GM23338 (cell line): Measurements from ENCODE around the gene MORC4. TPM values are rescaled to one million over a fixed set of nuclear protein-coding genes. Genes with fewer than 3 reads are reported as not detected.

Experiments
- ATAC-seq: fragments of 200-7000 bp; cut with Tn5 transposase; 3 replicates; pipeline ENCODE4 v1.9.1; 2020
- DNase-seq: peaks from one replicate; pipeline ENCODE4 v3.0.0-alpha.2; 2015; ENCODE audit warnings: low spot score
- H2AFZ ChIP-seq: fragments of 200-600 bp; sonication (generic); 2 replicates; pipeline ENCODE4 v1.8.0; 2016; ENCODE audit warnings: antibody characterized with exemption, mild to moderate bottlenecking, moderate library complexity
- H3F3A ChIP-seq: fragments of 200-600 bp; sonication (generic); replicated peaks from 2 replicates; pipeline ENCODE4 v1.8.0; 2017; ENCODE audit warnings: antibody characterized with exemption, mixed run types, low read depth
- H3K27ac ChIP-seq: fragments of 200-600 bp; sonication (generic); 2 replicates; pipeline ENCODE4 v1.6.1; 2016; ENCODE audit warnings: low read depth
- H3K27me3 ChIP-seq: fragments of 200-600 bp; sonication (generic); 2 replicates; pipeline ENCODE4 v1.8.0; 2016; ENCODE audit warnings: mild to moderate bottlenecking, mixed run types, moderate library complexity; ENCODE audit not compliant: insufficient read depth
- H3K36me3 ChIP-seq: fragments of 200-600 bp; sonication (generic); 2 replicates; pipeline ENCODE4 v1.8.0; 2016; ENCODE audit warnings: mild to moderate bottlenecking; ENCODE audit not compliant: insufficient read depth
- H3K4me1 ChIP-seq: fragments of 200-600 bp; sonication (generic); 2 replicates; pipeline ENCODE4 v1.8.0; 2016; ENCODE audit warnings: mild to moderate bottlenecking, moderate library complexity; ENCODE audit not compliant: insufficient read depth
- H3K4me2 ChIP-seq: fragments of 200-600 bp; sonication (generic); 2 replicates; pipeline ENCODE4 v1.7.1; 2017; ENCODE audit warnings: mixed run types
- H3K4me3 ChIP-seq: fragments of 200-600 bp; sonication (generic); 2 replicates; pipeline ENCODE4 v1.6.1; 2016; ENCODE audit warnings: mixed run types
- H3K79me2 ChIP-seq: fragments of 200-600 bp; sonication (generic); replicated peaks from 2 replicates; pipeline ENCODE4 v1.8.0; 2017; ENCODE audit warnings: mild to moderate bottlenecking; ENCODE audit not compliant: insufficient read depth
- H3K9me2 ChIP-seq: fragments of 200-600 bp; sonication (generic); 2 replicates; pipeline ENCODE4 v1.8.0; 2017; ENCODE audit not compliant: insufficient read depth
- H4K20me1 ChIP-seq: fragments of 200-600 bp; sonication (generic); replicated peaks from 2 replicates; pipeline ENCODE4 v1.8.0; 2017; ENCODE audit warnings: mild to moderate bottlenecking; ENCODE audit not compliant: insufficient read depth
- H3K27ac Mint-ChIP-seq: 2 replicates; pipeline ENCODE4 v1.8.0; 2020; ENCODE audit warnings: inconsistent platforms, mild to moderate bottlenecking, moderate library complexity, mixed read lengths
- H3K27me3 Mint-ChIP-seq: 3 replicates; pipeline ENCODE4 v1.8.0; 2022; ENCODE audit warnings: low read depth, mild to moderate bottlenecking, moderate library complexity, mixed read lengths, inconsistent platforms; ENCODE audit not compliant: insufficient read depth, poor library complexity
- H3K36me3 Mint-ChIP-seq: 3 replicates; pipeline ENCODE4 v1.8.0; 2021; ENCODE audit warnings: low read depth, mild to moderate bottlenecking, inconsistent platforms, moderate library complexity, mixed read lengths
- H3K4me1 Mint-ChIP-seq: 3 replicates; pipeline ENCODE4 v1.8.0; 2020; ENCODE audit warnings: mild to moderate bottlenecking, inconsistent platforms, mixed read lengths
- H3K4me3 Mint-ChIP-seq: 3 replicates; pipeline ENCODE4 v1.8.0; 2021; ENCODE audit warnings: moderate library complexity, mild to moderate bottlenecking, inconsistent platforms, mixed read lengths
- H3K9me3 Mint-ChIP-seq: 3 replicates; pipeline ENCODE4 v1.8.0; 2020; ENCODE audit warnings: moderate library complexity, mild to moderate bottlenecking, inconsistent platforms, mixed read lengths
- CREB1 ChIP-seq: fragments of 250-450 bp; sonication (Bioruptor Pico); IDR thresholded peaks from 2 replicates; pipeline ENCODE4 v1.5.0; 2020; ENCODE audit warnings: low read depth, mild to moderate bottlenecking, moderate library complexity
- CTCF ChIP-seq, 2 experiments: fragments of 200-600 bp in 1 of 2; sonication (generic) in 1 of 2; conservative IDR thresholded peaks; 2 replicates each; pipeline versions ENCODE4 v1.5.1 to v1.6.1; 2016 to 2017; ENCODE audit warnings: antibody characterized with exemption in 2 of 2, low read depth in 2 of 2, mild to moderate bottlenecking in 2 of 2, moderate library complexity in 1 of 2
- ETS1 ChIP-seq: IDR thresholded peaks from 2 replicates; pipeline ENCODE4 v1.6.1; 2016; ENCODE audit warnings: antibody characterized with exemption
- EZH2 ChIP-seq: fragments of 200-600 bp; sonication (generic); IDR thresholded peaks from one replicate; pipeline ENCODE4 v1.8.0; 2017; ENCODE audit warnings: antibody characterized with exemption, mild to moderate bottlenecking, low read depth; ENCODE audit not compliant: unreplicated experiment
- EZH2phosphoT487 ChIP-seq: fragments of 200-600 bp; sonication (generic); IDR thresholded peaks from one replicate; pipeline ENCODE4 v1.8.1; 2018; ENCODE audit warnings: antibody characterized with exemption; ENCODE audit not compliant: unreplicated experiment
- JUNB ChIP-seq: IDR thresholded peaks from one replicate; pipeline ENCODE4 v1.6.1; 2016; ENCODE audit warnings: antibody characterized with exemption; ENCODE audit not compliant: unreplicated experiment
- NANOG ChIP-seq: IDR thresholded peaks from 2 replicates; pipeline ENCODE4 v1.6.1; 2016; ENCODE audit warnings: antibody characterized with exemption, borderline replicate concordance
- POLR2AphosphoS5 ChIP-seq: IDR thresholded peaks from 2 replicates; pipeline ENCODE4 v1.6.1; 2016; ENCODE audit warnings: antibody characterized with exemption, low read depth
- REST ChIP-seq: IDR thresholded peaks from one replicate; pipeline ENCODE4 v1.6.1; 2018; ENCODE audit warnings: antibody characterized with exemption; ENCODE audit not compliant: unreplicated experiment
- STAT1 ChIP-seq: IDR thresholded peaks from one replicate; pipeline ENCODE4 v1.6.1; 2016; ENCODE audit warnings: antibody characterized with exemption; ENCODE audit not compliant: unreplicated experiment
- ZNF114 ChIP-seq: fragments of 250-450 bp; sonication (Bioruptor Pico); IDR thresholded peaks from 2 replicates; pipeline ENCODE4 v1.5.0; 2020; ENCODE audit warnings: mild to moderate bottlenecking, moderate library complexity
- ZNF331 ChIP-seq: fragments of 250-450 bp; sonication (Bioruptor Pico); IDR thresholded peaks from 2 replicates; pipeline ENCODE4 v1.5.0; 2020; ENCODE audit warnings: low read depth, mild to moderate bottlenecking, moderate library complexity
- ZNF462 ChIP-seq: fragments of 250-450 bp; sonication (Bioruptor Pico); IDR thresholded peaks from 2 replicates; pipeline ENCODE4 v1.5.0; 2020; ENCODE audit warnings: mild to moderate bottlenecking, moderate library complexity
- polyA plus RNA-seq: library from polyadenylated mRNA; unstranded; fragments of >200 nt; fragmentation: Nextera tagmentation; extraction: Ambion mirVana; gene quantifications from 2 replicates; pipeline ENCODE4 v1.2.1, GENCODE V29; 2016
- total RNA-seq: library from RNA; depleted of rRNA; stranded (reverse); fragments of >200 nt; shearing (Covaris generic); gene quantifications from 2 replicates; pipeline ENCODE4 v1.2.3, GENCODE V29; 2014

Gene MORC4
- total and polyA plus RNA-seq, 2 experiments from 2014 or later, result 1.6 to 1.7 TPM

GRCh38 chrX:106933538-106933961 is 66.5 kb downstream of the MORC4 start:
- Histone ChIP-seq H3K27ac (no peak overlapping the region), H3K4me2 (no peak overlapping the region), H3K27me3 (no peaks in the 10 kb centered on the region), H3K4me1 (no peaks in the 10 kb centered on the region), H2AFZ (no peak overlapping the region), H3K79me2 (no peaks in the 10 kb centered on the region), H3K36me3 (no peaks in the 10 kb centered on the region), H4K20me1 (no peaks in the 10 kb centered on the region), H3K9me2 (no peaks in the 10 kb centered on the region), H3K4me3 (no peak overlapping the region), H3F3A (no peaks in the 10 kb centered on the region)
- no peak for DNase-seq
- Mint-ChIP-seq H3K27me3 (no peaks in the 10 kb centered on the region), H3K27ac (no peak overlapping the region), H3K9me3 (no peaks in the 10 kb centered on the region), H3K4me1 (no peaks in the 10 kb centered on the region), H3K4me3 (no peak overlapping the region), H3K36me3 (no peaks in the 10 kb centered on the region)
- no peak for TF ChIP-seq ETS1
- TF ChIP-seq CREB1, result no peak
- no peak for TF ChIP-seq POLR2AphosphoS5
- no peak for TF ChIP-seq ZNF114 (CRISPR knock-in tag)
- TF ChIP-seq EZH2, result no peak
- TF ChIP-seq JUNB, result no peak
- TF ChIP-seq ZNF462, result no peak
- TF ChIP-seq CTCF (conservative IDR thresholded peaks at IDR 0.05; ENCODE audit: low read depth in 2 of 2), result no peak
- TF ChIP-seq EZH2phosphoT487, result no peak
- no peak for TF ChIP-seq NANOG
- no peak for TF ChIP-seq STAT1
- no peak for TF ChIP-seq ZNF331 (CRISPR knock-in tag)
- TF ChIP-seq REST, result no peak
- ATAC-seq, result no peak
